ENCODE data around the gene GPR183.

Gene GPR183

GRCh38 chr13:99305158-99305557, 2.0 kb downstream of the GPR183 start:
- H3K36me3 Mint-ChIP-seq (ENCODE audit: insufficient read depth), result peaks cover 59% of the 10 kb centered on the region

GRCh38 chr13:99304541-99304940, 2.7 kb downstream of the GPR183 start:
- Mint-ChIP-seq H3K27me3 (no peaks in the 10 kb centered on the region), H3K4me1 (peaks cover 71% of the 10 kb centered on the region), H3K9me3 (no peaks in the 10 kb centered on the region), H3K4me3 (peak overlapping the region; percentile 96), H3K36me3 (ENCODE audit: insufficient read depth) (peaks cover 61% of the 10 kb centered on the region), H3K27ac (ENCODE audit: low read depth) (peak overlapping the region; percentile 99)
- ATAC-seq (replicated peaks; ENCODE audit: extremely low read depth, poor library complexity, severe bottlenecking) (no peak), DNase-seq (ENCODE audit: low spot score in 2 of 2) (no peak)

More at GRCh38 chr13:99305158-99305557, 2.0 kb downstream of the GPR183 start:
- ATAC-seq (replicated peaks; ENCODE audit: extremely low read depth, poor library complexity, severe bottlenecking), result no peak
- H3K27me3 Mint-ChIP-seq, result no peaks in the 10 kb centered on the region
- no peak for DNase-seq (ENCODE audit: low spot score in 2 of 2)
- peaks cover 71% of the 10 kb centered on the region for H3K4me1 Mint-ChIP-seq
- H3K9me3 Mint-ChIP-seq, result no peaks in the 10 kb centered on the region
- H3K4me3 Mint-ChIP-seq, result peak overlapping the region; percentile 96
- peak overlapping the region; percentile 99 for H3K27ac Mint-ChIP-seq (ENCODE audit: low read depth)

GRCh38 chr13:99303863-99304521, 3.2 kb downstream of the GPR183 start:
- H3K27me3 Mint-ChIP-seq, result no peaks in the 10 kb centered on the region
- ATAC-seq (replicated peaks; ENCODE audit: extremely low read depth, poor library complexity, severe bottlenecking) (no peak), DNase-seq (ENCODE audit: low spot score in 2 of 2) (no peak)
- peak overlapping the region; percentile 96 for H3K4me3 Mint-ChIP-seq
- no peaks in the 10 kb centered on the region for H3K9me3 Mint-ChIP-seq
- H3K27ac Mint-ChIP-seq (ENCODE audit: low read depth), result peak overlapping the region; percentile 99
- peaks cover 75% of the 10 kb centered on the region for H3K4me1 Mint-ChIP-seq
- peaks cover 62% of the 10 kb centered on the region for H3K36me3 Mint-ChIP-seq (ENCODE audit: insufficient read depth)

GRCh38 chr13:99302637-99303505, 4.3 kb downstream of the GPR183 start:
- DNase-seq (ENCODE audit: low spot score in 2 of 2) (no peak), ATAC-seq (replicated peaks; ENCODE audit: extremely low read depth, poor library complexity, severe bottlenecking) (no peak)
- H3K9me3 Mint-ChIP-seq, result no peaks in the 10 kb centered on the region
- peak overlapping the region; percentile 99 for H3K27ac Mint-ChIP-seq (ENCODE audit: low read depth)
- peak overlapping the region; percentile 96 for H3K4me3 Mint-ChIP-seq
- H3K4me1 Mint-ChIP-seq, result peaks cover 77% of the 10 kb centered on the region
- peaks cover 65% of the 10 kb centered on the region for H3K36me3 Mint-ChIP-seq (ENCODE audit: insufficient read depth)
- H3K27me3 Mint-ChIP-seq, result no peaks in the 10 kb centered on the region

- Mint-ChIP-seq H3K36me3 (ENCODE audit: insufficient read depth) (peaks cover 67% of the 10 kb centered on the region), H3K27ac (ENCODE audit: low read depth) (peak overlapping the region; percentile 99), H3K4me1 (peaks cover 77% of the 10 kb centered on the region), H3K27me3 (no peaks in the 10 kb centered on the region), H3K4me3 (peak overlapping the region; percentile 96), H3K9me3 (no peaks in the 10 kb centered on the region)
- DNase-seq (ENCODE audit: low spot score in 2 of 2), result no peak
- no peak for ATAC-seq (replicated peaks; ENCODE audit: extremely low read depth, poor library complexity, severe bottlenecking)
Observed at GRCh38 chr13:99301913-99302636, 5.1 kb downstream of the GPR183 start.

GRCh38 chr13:99301056-99301838, 6.0 kb downstream of the GPR183 start:
- ATAC-seq (replicated peaks; ENCODE audit: extremely low read depth, poor library complexity, severe bottlenecking), result no peak
- Mint-ChIP-seq H3K36me3 (ENCODE audit: insufficient read depth) (peaks cover 66% of the 10 kb centered on the region), H3K4me3 (peak overlapping the region; percentile 71), H3K27me3 (no peaks in the 10 kb centered on the region), H3K27ac (ENCODE audit: low read depth) (peak overlapping the region; percentile 99), H3K9me3 (no peaks in the 10 kb centered on the region), H3K4me1 (peaks cover 83% of the 10 kb centered on the region)
- DNase-seq (ENCODE audit: low spot score in 2 of 2), result no peak

GRCh38 chr13:99299920-99300341, 7.3 kb downstream of the GPR183 start:
- Mint-ChIP-seq H3K27me3 (no peaks in the 10 kb centered on the region), H3K27ac (ENCODE audit: low read depth) (peak overlapping the region; percentile 99), H3K36me3 (ENCODE audit: insufficient read depth) (peaks cover 68% of the 10 kb centered on the region), H3K4me1 (peaks cover 93% of the 10 kb centered on the region), H3K9me3 (no peaks in the 10 kb centered on the region), H3K4me3 (peak overlapping the region; percentile 79)
- DNase-seq (ENCODE audit: low spot score in 2 of 2) (no peak), ATAC-seq (replicated peaks; ENCODE audit: extremely low read depth, poor library complexity, severe bottlenecking) (no peak)

GRCh38 chr13:99299256-99299919, 7.8 kb downstream of the GPR183 start:
- H3K36me3 Mint-ChIP-seq (ENCODE audit: insufficient read depth), result peaks cover 68% of the 10 kb centered on the region
- H3K9me3 Mint-ChIP-seq, result no peaks in the 10 kb centered on the region
- peaks cover 90% of the 10 kb centered on the region for H3K4me1 Mint-ChIP-seq
- ATAC-seq (replicated peaks; ENCODE audit: extremely low read depth, poor library complexity, severe bottlenecking) (no peak), DNase-seq (ENCODE audit: low spot score in 2 of 2) (no peak)
- H3K4me3 Mint-ChIP-seq, result peak overlapping the region; percentile 79
- peak overlapping the region; percentile 99 for H3K27ac Mint-ChIP-seq (ENCODE audit: low read depth)
- no peaks in the 10 kb centered on the region for H3K27me3 Mint-ChIP-seq

GRCh38 chr13:99298056-99298455, 9.1 kb downstream of the GPR183 start:
- Mint-ChIP-seq H3K36me3 (ENCODE audit: insufficient read depth) (peaks cover 71% of the 10 kb centered on the region), H3K27me3 (no peaks in the 10 kb centered on the region), H3K9me3 (no peaks in the 10 kb centered on the region)

GRCh38 chr13:99297331-99297730, 9.9 kb downstream of the GPR183 start:
- peak; percentile 15 for ATAC-seq (replicated peaks; ENCODE audit: extremely low read depth, poor library complexity, severe bottlenecking)
- H3K36me3 Mint-ChIP-seq (ENCODE audit: insufficient read depth), result peaks cover 71% of the 10 kb centered on the region

More at GRCh38 chr13:99298056-99298455, 9.1 kb downstream of the GPR183 start:
- ATAC-seq (replicated peaks; ENCODE audit: extremely low read depth, poor library complexity, severe bottlenecking) (no peak), DNase-seq (ENCODE audit: low spot score in 2 of 2) (no peak)
- Mint-ChIP-seq H3K27ac (ENCODE audit: low read depth) (peak overlapping the region; percentile 99), H3K4me1 (peaks cover 86% of the 10 kb centered on the region), H3K4me3 (peak overlapping the region; percentile 85)

GRCh38 chr13:99296398-99296797, 10.8 kb downstream of the GPR183 start:
- Mint-ChIP-seq H3K4me1 (peaks cover 82% of the 10 kb centered on the region), H3K4me3 (peak overlapping the region; percentile 85), H3K36me3 (ENCODE audit: insufficient read depth) (peaks cover 71% of the 10 kb centered on the region), H3K9me3 (no peaks in the 10 kb centered on the region), H3K27ac (ENCODE audit: low read depth) (peak overlapping the region; percentile 99), H3K27me3 (no peaks in the 10 kb centered on the region)
- peak; percentile 78 for ATAC-seq (replicated peaks; ENCODE audit: extremely low read depth, poor library complexity, severe bottlenecking)
- DNase-seq (ENCODE audit: low spot score in 2 of 2), result no peak

More at GRCh38 chr13:99297331-99297730, 9.9 kb downstream of the GPR183 start:
- H3K9me3 Mint-ChIP-seq, result no peaks in the 10 kb centered on the region
- DNase-seq (ENCODE audit: low spot score in 2 of 2), result no peak
- peak overlapping the region; percentile 85 for H3K4me3 Mint-ChIP-seq
- H3K4me1 Mint-ChIP-seq, result peaks cover 86% of the 10 kb centered on the region
- no peaks in the 10 kb centered on the region for H3K27me3 Mint-ChIP-seq
- peak overlapping the region; percentile 99 for H3K27ac Mint-ChIP-seq (ENCODE audit: low read depth)
